ENCODE measurements around the gene PLCB1.
"Not testable (repeated sequence)": the region's sequence is repeated elsewhere in the genome, so short reads cannot be mapped to it uniquely, and the experiment has no call there.

PLCB1 gene

DNA sequence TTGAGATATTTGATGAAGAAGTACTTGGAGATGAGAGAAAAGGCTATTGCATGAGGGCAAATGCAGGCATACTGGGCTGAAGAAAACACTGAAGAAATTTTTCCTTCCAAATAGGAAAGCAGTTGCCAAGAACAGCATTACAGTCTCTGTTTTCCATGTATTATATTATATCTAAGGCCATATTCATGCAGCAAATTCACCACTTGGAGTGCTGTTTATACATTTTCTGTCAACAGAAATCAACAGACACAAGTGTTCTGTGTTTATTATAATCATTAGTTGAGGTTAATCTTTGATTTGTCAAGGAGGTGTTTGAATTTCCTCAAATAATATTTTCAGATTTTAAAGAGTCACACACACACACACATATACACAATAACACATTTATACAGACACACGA lies 668.0 kb downstream of the PLCB1 start:
- no peak for DNase-seq

DNA sequence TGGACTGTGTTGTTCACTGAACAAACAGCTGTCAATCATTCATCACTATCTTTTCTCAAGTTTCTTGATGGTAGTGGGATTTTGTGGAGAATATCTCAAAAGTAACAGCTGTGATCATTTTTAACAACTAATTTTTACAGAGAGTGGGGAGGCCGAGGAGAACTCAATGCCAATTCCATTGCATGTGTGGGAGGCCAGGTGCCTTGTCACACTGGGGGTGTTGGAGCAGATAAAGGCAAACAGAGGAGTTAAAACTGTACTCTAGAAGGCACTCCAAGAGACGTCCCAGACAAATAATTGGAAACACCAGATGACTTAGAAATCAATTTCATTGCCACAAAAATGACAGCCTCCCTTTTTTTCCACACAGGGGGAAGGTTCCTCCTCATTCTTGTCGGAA lies 669.6 kb downstream of the PLCB1 start:
- DNase-seq: no peak

DNA sequence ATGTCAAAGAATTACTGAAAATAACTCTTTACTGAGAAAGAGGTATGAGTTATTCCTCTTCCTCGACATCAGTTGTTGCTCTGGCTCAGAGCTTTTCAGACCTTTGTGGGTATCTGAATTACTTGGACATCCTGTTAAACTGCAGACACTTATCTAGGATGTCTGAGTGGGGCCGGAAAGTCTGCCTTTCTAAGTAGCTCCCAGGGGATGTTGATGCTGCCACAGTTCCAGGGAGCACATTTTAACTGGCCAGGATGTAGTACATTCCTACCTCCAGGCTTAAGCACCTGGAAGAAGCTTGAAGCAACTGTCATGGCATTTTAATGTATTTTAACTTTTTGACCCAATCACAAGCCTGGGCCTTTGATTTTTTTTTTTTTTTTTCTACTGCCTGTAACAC lies 671.0 kb downstream of the PLCB1 start:
- DNase-seq: no peak

DNA sequence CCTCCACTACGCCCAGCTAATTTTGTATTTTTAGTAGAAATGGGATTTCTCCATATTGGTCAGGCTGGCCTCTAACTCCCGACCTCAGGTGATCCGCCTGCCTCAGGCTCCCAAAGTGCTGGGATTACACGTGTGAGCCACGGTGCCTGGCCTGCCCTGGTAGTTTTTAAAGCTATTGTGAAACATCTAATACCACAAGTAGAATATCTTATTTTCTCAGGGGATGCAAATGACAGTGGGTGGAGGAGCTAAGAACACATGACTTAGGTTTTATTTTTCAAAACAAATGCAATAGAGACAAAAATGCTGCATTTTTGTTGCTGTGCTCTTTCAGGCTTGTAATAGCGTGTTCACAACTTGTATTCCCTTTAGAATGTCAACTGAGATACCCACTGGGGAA lies 671.9 kb downstream of the PLCB1 start:
- no peak for DNase-seq

DNA sequence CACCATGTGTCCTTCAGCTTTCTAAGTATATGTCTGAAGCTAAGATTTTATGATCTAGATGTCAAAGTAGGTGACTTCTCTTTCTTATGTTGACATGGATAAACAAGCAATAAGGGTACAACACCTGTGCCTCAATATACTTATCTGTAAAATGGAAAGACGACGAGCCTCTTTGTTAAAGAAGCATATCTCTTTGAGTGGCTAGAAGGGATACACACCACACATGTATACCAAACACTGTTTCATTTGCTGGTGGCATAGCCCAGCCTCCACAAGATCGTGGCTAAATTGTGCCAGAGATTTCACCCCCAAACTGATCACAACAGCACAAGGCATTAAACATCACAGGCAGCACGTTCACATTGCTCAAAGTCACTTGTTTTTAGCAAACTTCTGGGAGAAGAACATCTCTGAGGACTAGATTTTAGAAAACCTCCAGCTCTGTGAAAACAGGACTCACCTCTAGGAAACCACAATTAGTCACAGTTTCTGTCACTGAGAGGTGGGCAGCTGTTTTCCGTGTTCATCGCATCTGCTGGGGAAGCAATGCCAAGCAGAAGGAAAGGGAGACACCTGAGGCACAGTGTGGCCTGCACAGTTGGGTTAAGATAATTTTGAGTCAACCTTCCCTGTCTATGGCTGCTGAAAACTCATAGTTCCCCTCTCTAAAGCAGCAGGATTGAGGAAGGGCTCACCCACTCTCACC lies 673.8 kb downstream of the PLCB1 start:
- no peak for DNase-seq

DNA sequence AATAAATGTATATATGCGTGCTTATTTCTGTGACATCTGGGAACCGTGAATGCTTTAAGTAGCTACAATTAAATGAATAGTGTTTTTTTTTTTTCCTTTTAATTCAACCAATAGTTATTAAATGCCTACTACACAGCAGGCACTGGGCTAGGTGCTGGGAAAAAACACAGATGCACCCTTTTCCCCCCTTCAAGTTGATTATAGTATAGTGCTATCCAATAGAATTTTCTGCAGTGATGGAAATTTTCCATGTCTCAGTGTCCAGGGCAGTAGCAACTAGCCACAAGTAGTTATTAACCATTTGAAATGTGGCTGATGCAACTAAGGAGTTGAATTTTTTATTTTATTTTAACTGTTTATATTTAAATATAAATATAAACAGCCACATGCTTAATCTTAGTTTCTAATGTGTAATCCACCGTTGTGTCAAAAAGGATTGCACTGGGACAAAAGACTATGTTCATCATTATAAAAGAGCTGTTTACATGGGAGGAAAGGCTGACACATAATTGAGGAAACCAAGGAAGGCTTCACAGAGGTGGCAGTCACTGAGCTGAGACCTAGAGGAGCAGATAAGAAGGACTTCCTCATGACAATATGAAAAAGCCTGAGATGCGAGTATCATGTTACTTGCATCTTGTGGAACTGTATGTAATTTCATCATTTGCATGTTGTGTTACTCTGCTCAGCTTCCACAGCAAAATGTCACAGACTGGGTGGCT lies 675.6 kb downstream of the PLCB1 start:
- DNase-seq: no peak

DNA sequence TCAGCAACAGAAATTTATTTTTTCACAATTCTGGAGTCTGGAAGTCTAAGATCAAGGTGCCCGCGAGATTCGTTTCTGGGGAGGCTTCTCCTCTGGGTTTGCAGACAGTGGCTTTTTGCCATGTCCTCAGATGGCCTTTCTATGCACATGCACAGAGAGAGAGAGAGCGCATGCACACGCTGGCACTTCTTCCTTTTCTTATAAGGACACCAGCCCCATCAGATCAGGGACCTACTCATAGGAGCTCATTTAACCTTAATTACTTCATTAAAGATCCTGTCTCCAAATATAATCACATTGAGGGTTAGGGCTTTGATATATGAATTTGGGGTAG lies 676.1 kb downstream of the PLCB1 start:
- no peak for DNase-seq

DNA sequence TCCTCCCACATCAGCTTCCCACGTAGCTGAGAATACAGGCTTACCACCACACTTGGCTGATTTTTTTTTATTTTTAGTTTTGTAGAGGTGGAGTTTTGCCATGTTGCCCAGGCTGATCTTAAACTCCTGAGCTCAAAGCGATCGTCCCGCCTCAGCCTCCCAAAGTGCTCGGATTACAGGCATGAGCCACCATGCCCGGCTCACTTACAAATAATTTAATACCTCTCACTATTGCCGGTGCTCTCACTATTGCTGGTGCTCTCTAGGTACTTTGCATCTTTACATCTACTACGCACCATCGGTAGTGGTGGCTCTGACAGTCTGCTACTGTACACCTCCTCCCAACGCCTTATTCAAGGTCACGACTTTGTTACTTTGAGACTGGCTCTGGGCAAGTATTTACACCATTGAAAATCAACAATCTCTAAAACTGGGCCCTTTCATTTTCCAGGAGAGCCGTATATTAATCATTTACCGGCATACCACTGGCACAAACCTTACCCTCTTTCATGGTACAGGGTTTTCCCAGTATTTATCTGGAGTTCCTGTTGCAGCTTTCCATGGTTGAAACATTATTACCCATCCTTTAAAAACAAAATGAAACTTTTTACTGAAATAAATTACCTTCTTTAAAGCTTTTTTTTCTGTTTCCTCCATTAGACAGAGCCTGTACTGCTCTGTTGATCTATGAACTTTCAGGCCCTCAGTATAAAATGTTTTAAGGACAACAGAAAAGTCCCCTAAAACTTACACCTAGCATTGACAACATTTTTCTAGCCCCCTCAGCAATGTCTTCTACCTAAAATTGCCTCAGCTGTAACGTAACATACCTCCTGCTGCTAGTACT lies 677.3 kb downstream of the PLCB1 start:
- DNase-seq: no peak

DNA sequence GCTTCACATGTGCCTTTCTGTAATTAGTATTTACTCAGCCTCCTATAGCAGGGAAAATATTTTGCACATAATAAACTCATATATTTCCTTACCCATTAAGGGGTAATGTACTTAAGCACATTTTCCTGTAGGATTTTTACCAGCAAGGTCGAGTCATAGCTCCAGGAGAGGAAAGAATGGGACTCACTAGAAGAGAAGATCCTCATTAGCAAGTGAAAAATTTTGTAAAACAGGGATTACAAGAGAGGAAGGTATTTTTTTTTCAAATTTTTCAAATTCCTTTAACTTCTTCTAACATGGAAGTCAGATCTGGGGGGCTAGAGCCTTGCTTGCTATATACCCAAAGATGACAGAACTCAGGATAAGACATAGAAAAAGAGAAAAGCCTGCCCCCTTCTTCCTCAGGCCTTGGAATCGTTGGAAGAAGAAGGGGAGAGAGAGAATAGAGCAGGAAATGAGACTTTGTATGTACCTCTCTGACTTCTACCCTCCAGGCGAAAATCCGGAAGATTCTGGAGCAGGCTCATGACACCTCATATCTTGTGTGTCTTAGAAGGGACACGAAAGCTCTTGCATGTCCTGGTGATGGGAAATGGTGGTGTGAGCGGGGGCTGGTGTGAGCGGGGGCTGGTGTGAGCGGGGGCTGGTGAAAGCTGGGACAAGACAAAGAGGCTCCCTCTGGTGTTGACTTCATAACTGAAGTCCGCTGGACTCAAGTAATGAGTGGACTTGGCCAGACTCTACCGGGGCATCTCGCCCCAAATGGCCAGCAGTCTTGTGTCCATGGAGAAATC lies 679.9 kb downstream of the PLCB1 start:
- DNase-seq: no peak

DNA sequence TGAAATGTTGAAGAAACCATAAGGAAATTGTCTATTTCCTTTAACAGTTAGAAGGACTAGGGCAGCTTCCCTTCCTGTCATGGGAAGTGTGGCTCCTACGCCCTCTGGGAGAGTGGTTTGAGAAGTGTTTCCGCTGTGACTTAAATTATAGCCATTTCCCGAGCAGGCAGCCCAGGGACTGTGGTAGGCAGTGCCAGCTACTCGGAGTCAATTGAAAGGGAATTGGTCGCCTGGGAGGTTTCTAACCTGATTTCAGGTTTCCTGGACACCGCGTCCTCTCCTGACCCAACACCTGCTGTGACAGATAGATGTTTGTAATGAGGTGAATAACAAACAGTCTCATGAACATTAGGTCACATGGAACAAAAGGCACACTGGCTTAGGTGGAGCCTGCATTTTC lies 680.8 kb downstream of the PLCB1 start:
- peak in 1 of 2 experiments; percentile 35 for DNase-seq

DNA sequence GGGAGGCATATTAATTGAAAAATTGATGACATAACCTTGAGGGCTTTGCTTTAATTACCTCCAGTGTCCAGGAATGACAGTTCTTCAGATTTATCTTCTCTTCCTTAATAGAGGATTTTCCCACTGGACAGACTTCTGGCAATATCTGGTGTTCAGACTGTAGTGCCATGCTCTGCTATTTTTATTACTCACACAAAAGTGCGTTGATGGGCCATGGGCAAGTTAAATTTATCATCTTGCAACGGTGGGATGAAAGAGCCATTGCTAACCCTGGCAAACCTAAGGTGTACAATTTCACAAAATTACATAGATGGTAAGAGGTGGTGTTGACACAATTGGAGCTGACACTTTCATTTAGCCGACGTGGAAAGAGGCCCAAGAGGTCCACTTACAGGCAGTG lies 683.1 kb downstream of the PLCB1 start:
- DNase-seq: no peak

DNA sequence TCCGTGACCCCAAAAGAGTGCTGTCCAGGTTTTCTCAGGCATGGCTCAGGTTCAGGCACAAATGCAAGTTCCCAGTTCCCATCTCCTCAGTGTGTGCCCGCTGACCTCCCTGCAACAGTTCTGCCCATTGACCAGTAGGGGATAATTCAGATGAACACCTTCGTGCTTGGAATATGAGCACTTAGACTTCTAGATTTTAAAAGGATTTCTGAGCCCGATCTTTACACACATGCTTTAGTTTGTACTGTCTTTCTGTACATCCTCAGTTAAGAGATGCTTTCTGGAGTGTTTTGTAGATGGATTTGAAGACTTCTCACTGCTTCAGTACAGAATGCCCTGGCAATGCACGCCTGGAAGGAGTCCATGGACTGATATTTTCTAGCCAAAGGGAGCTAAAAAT lies 697.2 kb downstream of the PLCB1 start:
- no peak for DNase-seq

DNA sequence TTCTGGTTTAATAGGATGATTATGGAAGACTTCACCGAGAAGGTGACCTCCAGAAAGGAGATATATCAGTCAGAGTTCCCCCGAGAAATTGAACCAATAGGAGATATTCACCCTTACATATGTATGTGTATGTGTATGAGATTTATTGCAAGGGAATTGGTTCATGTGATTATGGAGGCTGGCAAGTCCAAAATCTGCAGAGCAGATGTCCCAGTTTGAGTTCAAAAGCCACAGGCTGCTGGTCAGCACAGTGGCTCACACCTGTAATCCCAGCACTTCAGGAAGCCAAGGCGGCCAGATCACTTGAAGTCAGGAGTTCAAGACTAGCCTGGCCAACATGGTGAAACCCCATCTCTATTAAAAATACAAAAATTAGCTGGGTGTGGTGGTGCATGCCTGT lies 702.2 kb downstream of the PLCB1 start:
- not testable (repeated sequence) for DNase-seq

DNA sequence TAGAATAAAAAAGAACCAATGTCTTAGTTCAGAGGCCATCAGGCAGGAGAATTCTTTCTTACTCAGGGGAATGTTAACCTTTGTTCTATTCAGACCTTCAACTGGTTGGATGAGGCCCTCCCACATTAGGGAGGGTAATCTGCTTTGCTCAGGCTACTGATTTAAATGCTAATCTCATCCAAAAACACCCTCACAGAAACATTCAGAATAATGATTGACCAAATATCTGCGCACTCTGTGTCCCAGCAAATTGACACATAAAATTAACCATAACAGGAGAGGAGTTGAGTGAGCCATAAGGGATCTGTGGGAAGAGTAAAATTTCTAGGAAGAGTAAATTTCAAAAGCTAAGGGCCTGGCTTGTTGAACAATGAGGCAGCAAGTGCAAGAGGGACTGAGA lies 702.8 kb downstream of the PLCB1 start:
- no peak for DNase-seq

DNA sequence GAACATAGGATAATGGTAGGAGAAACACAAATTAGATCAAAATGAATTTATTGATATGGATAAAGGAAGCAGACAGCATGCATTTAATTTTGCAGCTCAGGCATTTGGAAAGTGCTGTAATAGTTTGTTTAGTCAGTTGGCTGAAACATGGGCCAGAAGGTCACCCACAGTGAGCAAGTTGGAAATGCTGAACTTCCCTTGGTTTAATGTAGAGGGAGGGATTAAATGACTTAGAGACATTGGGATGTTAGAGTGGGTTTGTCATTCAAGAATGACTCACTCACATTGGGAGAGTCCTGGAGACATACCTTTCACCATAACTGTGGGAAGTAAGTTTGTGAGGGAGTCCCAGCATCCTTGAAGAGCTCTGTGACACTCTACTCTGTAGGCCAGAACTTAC lies 705.3 kb downstream of the PLCB1 start:
- DNase-seq: no peak

DNA sequence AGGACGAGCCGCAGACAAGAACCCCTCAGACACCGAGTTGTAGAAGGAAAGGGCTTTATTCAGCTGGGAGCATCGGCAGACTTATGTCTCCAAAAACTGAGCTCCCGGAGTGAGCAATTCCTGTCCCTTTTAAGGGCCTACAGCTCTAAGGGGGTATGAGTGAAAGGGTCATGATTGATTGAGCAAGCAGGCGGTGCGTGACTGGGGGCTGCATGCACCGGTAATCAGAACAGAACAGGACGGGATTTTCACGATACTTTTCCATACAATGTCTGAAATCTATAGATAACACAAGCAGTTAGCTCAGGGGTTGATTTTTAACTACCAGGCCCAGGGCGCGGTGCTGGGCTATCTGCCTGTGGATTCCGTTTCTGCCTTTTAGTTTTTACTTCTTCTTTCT lies 710.5 kb downstream of the PLCB1 start:
- no peak for DNase-seq

DNA sequence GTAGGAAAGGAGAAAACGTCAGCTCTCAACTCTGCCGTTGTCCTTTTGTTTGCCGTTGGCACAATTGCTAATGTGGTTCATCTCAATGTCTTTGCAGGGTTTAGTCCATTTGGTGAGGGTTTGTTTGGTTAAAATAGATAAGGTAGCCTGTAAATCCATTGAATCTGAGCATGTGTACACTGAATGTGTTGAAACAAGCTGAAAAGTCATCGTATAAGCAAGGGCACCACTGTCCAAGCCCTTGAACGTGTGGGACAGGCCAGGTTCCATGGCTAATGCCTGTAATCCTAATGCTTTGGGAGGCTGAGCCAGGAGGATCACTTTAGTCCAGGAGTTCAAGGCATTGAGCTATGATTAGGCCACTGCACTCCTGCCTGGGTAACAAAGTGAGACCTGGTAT lies 712.1 kb downstream of the PLCB1 start:
- DNase-seq: no peak

DNA sequence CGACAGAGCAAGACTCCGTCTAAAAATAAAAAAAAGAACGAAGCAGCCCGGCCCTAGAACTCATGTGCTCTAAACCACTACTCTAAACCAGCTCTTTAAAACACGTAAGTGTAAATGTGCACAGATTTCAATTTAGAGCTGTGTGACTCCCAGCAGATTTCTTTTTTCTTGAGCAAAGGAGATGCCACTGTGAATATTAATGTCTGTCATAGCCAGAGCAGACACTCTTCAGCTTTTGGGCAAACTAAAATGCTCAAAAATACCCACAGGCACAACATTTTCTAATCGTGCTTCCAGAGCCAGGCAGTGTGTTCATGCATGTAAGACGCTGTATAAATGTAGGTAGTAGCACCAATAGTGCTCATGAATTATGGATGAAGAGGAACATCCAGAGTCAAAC lies 717.9 kb downstream of the PLCB1 start:
- DNase-seq: no peak

DNA sequence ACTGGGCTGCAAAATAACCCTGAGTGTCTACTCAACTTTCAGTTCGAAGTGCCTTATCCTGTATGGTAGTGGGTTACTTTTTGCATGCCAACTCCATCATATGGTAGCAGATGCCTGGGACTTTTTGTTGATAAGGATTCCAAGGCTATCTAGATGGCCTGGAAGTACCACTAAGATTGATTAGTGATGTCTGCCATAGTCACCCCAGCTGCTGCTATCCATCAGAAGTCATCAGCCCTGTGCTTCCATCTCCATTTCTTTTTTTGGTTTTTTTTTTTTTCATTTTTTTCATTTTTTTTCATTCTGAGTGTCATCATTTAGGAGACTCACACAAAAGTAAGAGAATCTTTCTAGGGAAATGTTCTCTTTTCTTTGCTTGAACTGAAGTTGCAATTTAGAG lies 719.4 kb downstream of the PLCB1 start:
- no peak for DNase-seq

DNA sequence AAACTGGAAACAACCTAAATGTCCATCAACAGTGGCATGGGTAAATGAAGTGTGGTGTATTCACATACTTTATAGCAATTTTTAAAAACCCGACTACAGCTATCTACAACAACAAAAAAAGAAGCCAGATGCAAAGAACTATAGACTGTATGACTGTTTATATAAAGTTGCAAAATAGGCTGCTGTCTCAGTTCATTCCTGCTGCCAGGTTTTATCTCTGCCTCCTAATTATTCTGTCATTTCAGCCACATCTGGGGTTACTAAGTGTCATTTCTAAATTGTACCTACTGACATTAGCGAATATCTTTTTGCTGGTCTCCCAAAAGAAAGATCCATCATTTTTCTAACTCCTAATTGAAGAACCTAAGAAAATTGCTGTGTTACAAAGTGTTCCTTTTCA lies 719.9 kb downstream of the PLCB1 start:
- DNase-seq: not testable (repeated sequence)

DNA sequence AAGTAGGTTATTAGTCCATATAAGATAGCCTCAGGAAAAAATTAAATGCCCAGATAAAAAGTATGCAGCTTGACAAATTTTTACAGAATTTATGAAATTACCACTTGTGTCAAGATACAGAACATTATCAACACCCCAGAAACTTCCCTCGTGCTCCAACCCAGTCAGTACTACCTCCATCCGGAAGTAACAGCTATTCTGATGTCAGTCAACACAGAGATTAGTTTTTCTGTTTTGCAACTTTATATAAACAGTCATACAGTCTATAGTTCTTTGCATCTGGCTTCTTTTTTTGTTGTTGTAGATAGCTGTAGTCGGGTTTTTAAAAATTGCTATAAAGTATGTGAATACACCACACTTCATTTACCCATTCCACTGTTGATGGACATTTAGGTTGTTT lies 721.1 kb downstream of the PLCB1 start:
- DNase-seq: not testable (repeated sequence)

DNA sequence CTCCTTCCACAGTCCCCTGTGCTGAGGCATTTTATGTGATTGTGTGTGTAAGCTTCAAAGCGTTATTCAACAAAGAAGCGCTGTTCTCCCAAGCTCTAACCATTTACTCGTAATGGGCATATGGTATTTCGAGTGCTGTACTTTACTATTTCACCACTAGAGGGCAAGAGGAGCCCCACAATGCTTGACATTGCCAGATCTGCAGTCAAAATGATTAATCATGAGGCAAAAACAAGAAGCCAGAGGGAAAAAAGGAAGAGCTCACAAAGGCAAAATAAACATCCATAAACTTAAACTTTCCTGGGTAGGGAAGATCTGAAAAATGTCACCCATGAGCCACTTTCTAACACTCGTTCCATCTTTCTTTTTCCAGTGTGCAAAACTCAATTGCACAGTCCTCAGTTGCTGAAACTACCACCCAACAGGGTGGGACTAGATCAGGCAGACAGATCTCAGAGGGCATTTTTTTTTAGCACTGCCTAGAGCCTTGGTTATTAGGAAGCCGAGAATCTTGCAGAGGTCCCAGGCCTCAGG lies 721.8 kb downstream of the PLCB1 start:
- peak in 1 of 2 experiments; percentile 58 for DNase-seq

DNA sequence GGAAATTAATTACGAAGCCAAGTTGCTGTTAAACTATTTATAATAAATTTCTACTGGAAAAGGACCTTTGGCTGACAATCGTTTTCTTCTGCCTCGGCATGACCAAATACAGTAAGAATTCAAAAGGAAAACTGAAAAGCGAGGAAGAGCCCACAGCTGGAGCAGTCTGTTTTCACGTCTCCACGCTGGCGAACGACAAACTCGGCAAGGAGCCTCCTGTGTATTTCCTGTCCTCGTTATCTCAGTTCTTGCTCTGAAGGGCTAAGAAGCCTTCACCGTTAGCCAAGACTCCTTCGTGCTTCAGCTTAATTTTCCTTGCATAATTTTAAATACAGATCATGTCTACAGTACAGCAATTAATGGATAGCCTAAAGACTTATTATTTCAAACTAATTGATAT lies 722.5 kb downstream of the PLCB1 start:
- no peak for DNase-seq
